NT2/D1 (cell line): ENCODE measurements around the gene GPR176.

ENCODE experiments used
- DNase-seq: peaks from one replicate; pipeline ENCODE4 v3.0.0-alpha.2; 2011; ENCODE audit warnings: low read depth, low spot score
- H3K27me3 ChIP-seq: 2 replicates; pipeline ENCODE4 v1.6.0; 2011; ENCODE audit warnings: mild to moderate bottlenecking; ENCODE audit not compliant: insufficient read length, insufficient read depth
- H3K36me3 ChIP-seq: 2 replicates; pipeline ENCODE4 v1.6.1; 2011; ENCODE audit warnings: mild to moderate bottlenecking, low read length, mixed read lengths; ENCODE audit not compliant: insufficient read depth, insufficient read length
- H3K4me1 ChIP-seq: 2 replicates; pipeline ENCODE4 v1.5.1; 2011; ENCODE audit not compliant: insufficient read depth, insufficient read length
- H3K4me3 ChIP-seq: 2 replicates; pipeline ENCODE4 v1.5.1; 2011; ENCODE audit warnings: low read depth; ENCODE audit not compliant: insufficient read length
- H3K9ac ChIP-seq: 2 replicates; pipeline ENCODE4 v1.6.0; 2011; ENCODE audit warnings: low read depth; ENCODE audit not compliant: insufficient read length
- H3K9me3 ChIP-seq: 2 replicates; pipeline ENCODE4 v1.5.1; 2011; ENCODE audit warnings: mild to moderate bottlenecking, low read length; ENCODE audit not compliant: insufficient read depth
- SUZ12 ChIP-seq: IDR thresholded peaks from 2 replicates; pipeline ENCODE4 v1.6.1; 2011; ENCODE audit not compliant: insufficient read length, insufficient read depth; ENCODE audit errors: extremely low read depth
- YY1 ChIP-seq: IDR thresholded peaks from 2 replicates; pipeline ENCODE4 v1.6.1; 2011; ENCODE audit not compliant: insufficient read length, insufficient read depth
- ZNF274 ChIP-seq: IDR thresholded peaks from 2 replicates; pipeline ENCODE4 v1.6.1; 2011; ENCODE audit warnings: mild to moderate bottlenecking, low read depth, low read length

GPR176 gene

DNA sequence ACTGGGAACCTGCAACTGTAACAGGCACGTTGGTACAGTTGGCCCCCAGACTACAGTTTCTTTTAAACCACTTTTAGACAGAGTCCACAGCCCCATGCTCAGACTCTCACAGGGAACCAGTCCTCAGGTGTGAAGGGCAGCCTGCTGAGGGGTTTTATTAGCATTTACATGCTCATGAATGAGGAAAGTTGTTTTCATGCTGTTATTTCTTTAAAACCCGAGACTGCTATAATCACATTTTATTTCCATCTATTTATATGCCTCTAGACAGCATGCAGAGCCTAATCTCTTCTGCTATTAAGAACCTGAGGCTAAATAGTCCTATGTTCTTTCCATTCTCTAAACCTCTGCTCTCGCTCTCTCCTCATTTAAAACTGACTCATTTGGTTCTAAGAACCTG is 111.2 kb downstream of the GPR176 start:
- Histone ChIP-seq H3K9ac (no peak overlapping the region), H3K9me3 (no peaks in the 10 kb centered on the region)

DNA sequence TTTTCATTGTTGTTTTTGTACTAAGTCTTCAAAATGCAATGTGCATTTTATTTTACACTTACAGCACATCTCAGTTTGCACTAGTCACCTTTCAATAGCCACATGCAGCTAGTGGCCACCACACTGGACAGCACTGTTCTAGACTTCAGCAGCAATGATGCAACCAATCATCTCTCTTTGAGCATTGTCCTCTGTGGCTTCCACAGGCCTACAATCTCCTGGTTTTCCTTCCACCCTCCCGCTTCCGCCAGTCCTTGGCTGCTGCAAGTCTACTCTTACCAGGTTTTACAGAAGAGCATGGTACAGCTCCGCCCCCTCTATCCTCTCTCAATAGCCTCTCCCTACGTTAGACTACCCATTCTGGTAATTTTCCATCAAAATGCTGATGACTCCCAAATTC is 112.3 kb downstream of the GPR176 start:
- no peaks in the 10 kb centered on the region for H3K36me3 ChIP-seq
- H3K27me3 ChIP-seq: no peaks in the 10 kb centered on the region
- no peak overlapping the region for H3K4me3 ChIP-seq
- no peaks in the 10 kb centered on the region for H3K9me3 ChIP-seq
- no peaks in the 10 kb centered on the region for H3K4me1 ChIP-seq
- H3K9ac ChIP-seq: no peak overlapping the region
- no peak for TF ChIP-seq SUZ12
- TF ChIP-seq ZNF274: no peak
- TF ChIP-seq YY1: no peak
- no peak for DNase-seq

More for the DNA sequence above, 111.2 kb downstream of the GPR176 start:
- Histone ChIP-seq H3K36me3 (no peaks in the 10 kb centered on the region), H3K4me3 (no peak overlapping the region), H3K27me3 (no peaks in the 10 kb centered on the region), H3K4me1 (no peaks in the 10 kb centered on the region)
- no peak for TF ChIP-seq ZNF274
- TF ChIP-seq YY1: no peak
- no peak for TF ChIP-seq SUZ12
- DNase-seq: no peak

DNA sequence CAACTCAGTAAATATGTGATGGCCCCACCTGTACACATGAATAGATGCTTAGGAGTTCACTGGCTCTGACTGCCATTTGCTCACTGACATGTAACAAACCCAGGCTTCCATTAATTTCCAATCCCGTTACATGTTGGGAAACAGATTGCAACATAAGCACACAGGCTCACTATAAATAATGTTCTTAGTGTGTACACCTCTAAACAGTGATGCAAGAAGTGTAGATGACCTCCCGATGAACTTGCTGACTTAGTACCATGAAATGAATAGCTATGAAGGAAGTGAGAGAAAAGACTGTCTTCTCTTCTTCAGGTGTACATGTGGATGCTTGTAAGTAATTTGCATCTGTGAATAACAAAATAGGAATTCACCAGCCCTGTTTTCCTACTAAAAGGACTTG is 116.0 kb downstream of the GPR176 start:
- no peak overlapping the region for H3K9ac ChIP-seq
- no peaks in the 10 kb centered on the region for H3K27me3 ChIP-seq
- no peak overlapping the region for H3K4me3 ChIP-seq
- no peaks in the 10 kb centered on the region for H3K4me1 ChIP-seq
- no peaks in the 10 kb centered on the region for H3K36me3 ChIP-seq
- TF ChIP-seq ZNF274: no peak
- TF ChIP-seq YY1: no peak
- no peak for TF ChIP-seq SUZ12
- no peaks in the 10 kb centered on the region for H3K9me3 ChIP-seq
- DNase-seq: no peak

DNA sequence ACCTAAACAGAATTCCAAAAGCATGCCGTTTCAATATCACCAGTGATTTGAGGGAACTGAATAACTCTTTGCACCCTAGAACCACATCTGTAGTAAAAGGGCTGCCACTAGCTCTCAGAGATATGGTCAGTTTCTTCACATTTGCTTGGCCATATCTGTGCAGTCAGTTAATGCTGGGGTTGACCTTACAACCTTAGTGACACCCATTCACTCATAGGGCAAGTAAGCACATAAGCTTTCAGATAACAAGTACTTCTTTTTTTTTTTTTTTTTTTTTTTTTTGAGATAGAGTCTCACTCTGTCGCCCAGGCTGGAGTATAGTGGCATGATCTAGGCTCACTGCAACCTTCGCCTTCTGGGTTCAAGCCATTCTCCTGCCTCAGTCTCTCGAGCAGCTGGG is 117.0 kb downstream of the GPR176 start:
- DNase-seq: no peak
- Histone ChIP-seq H3K9me3 (no peaks in the 10 kb centered on the region), H3K36me3 (no peaks in the 10 kb centered on the region), H3K4me3 (no peak overlapping the region), H3K4me1 (no peaks in the 10 kb centered on the region), H3K9ac (no peak overlapping the region), H3K27me3 (no peaks in the 10 kb centered on the region)
- TF ChIP-seq YY1: no peak
- TF ChIP-seq SUZ12: no peak
- TF ChIP-seq ZNF274: no peak

DNA sequence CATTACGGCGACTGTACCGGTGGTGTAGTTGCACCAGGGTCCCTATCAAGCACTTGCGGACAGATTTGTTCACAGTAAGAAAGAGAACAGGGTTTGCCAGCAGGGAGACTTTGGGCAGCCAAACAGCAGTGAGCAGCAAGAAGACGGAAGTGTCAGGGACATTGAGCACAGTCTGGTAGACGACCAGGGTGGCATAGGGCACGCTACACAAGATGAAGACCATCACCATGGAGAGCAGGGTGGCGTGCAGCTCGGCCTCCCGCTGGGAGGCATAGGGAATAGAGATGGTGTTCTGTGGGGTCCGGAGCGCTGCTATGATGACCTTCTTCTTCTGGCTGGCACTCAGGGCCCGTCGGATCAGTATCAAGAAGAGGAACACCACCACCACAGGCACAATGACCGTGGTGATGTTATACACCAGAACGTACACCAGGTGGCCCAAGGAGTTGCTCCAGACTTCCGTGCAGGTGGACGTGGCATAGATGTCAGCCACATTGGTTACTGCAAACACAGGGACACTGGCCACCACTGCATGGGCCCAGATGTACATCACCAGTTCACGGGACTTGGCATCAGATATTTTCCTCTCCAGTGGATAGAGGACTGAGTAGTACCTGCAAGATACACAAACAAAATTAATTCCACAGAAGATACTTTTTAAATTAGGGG is 118.3 kb downstream of the GPR176 start:
- no peak overlapping the region for H3K9ac ChIP-seq
- no peaks in the 10 kb centered on the region for H3K4me1 ChIP-seq
- H3K4me3 ChIP-seq: no peak overlapping the region
- no peaks in the 10 kb centered on the region for H3K36me3 ChIP-seq
- H3K27me3 ChIP-seq: no peaks in the 10 kb centered on the region
- DNase-seq: no peak
- no peaks in the 10 kb centered on the region for H3K9me3 ChIP-seq
- TF ChIP-seq YY1 (no peak), SUZ12 (no peak), ZNF274 (no peak)

DNA sequence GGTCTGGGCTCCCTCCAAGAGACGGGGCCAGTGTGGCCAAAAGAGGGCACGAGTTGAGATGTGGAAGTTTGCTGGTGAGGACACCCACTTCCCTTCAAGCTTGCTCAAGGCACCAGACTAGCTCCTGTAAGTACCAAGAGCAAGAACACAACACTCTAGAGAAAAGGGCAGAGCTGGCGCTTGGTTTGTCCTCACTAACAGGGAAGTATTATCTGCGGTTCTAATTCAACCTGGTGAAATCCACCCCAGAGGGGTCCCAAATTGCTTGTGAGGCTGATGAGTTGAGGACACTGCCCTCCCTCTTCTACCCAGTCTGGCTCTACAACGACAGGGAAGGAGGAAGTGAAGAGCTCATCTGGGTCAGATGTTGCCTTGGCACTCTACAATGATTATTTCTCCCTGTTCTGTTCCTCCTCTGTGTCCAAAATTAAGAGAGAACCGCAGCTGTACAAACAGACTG is 120.5 kb downstream of the GPR176 start:
- no peak for TF ChIP-seq SUZ12
- no peak for TF ChIP-seq ZNF274
- no peak for TF ChIP-seq YY1
- Histone ChIP-seq H3K9me3 (no peaks in the 10 kb centered on the region), H3K27me3 (no peaks in the 10 kb centered on the region), H3K4me1 (no peaks in the 10 kb centered on the region), H3K9ac (no peak overlapping the region), H3K4me3 (no peak overlapping the region), H3K36me3 (no peaks in the 10 kb centered on the region)
- no peak for DNase-seq

DNA sequence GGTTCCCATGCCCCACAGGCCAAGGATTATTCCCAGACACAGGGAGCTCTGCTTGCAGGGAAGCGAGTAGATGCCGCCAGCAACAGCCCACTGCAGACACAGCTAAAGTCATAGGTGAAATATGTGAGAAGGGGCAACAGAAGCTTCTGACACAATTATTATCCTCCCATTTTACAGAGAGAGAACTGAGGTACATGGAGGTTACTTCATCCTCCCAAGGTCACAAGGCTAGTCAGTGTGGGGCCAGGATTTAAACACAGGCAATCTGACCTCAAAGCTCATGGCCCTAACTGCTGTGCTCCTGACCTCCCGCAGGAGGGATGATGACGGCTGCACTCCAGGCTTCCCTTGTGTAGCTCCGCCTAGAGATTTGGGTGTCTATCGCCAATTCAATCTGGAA is 121.7 kb downstream of the GPR176 start:
- Histone ChIP-seq H3K9me3 (no peaks in the 10 kb centered on the region), H3K9ac (no peak overlapping the region), H3K4me1 (no peaks in the 10 kb centered on the region), H3K27me3 (no peaks in the 10 kb centered on the region), H3K4me3 (no peak overlapping the region), H3K36me3 (no peaks in the 10 kb centered on the region)
- no peak for TF ChIP-seq SUZ12
- no peak for TF ChIP-seq ZNF274
- no peak for TF ChIP-seq YY1
- DNase-seq: no peak
